ENCODE data around the gene COL16A1. TPM values are rescaled to one million over a fixed set of nuclear protein-coding genes. Genes with fewer than 3 reads are reported as not detected.
A peak's percentile ranks its signal among the peaks of the same experiment; 100 is the strongest.

Gene COL16A1
- total and polyA plus RNA-seq, 2 of the 13 experiments (the other 11 are each of a cell fraction or from before 2014, with no cell fraction given) = 4.3 to 12.2 TPM

DNA sequence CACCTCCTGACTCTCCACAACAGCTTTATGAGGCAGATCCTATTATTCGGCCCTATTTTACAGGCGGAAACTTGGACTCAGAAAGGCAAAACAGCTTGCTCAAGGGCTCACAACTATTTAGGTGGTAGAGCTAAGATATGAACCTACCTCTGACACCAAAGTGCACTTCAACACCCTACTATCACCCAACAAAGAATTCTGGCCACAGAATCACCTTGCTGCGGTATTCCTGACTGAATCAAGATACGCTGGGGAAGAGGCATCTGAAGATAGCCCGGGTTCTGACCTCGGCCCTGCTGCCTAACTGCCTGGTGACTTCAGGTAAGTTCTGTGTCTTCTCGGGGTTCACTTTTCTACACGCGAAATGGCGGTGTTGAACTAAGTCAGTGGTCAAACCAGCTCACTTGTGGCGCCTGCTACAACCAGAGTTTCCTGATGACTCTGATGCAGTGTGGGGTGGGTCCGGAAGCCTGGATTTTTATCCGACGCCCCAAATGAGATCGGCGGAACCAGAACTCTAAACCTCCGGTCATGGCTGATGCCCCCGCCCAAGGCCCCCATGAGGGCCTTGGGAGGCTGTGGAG lies 59.7 kb downstream of the COL16A1 start (continued):
- TF ChIP-seq, protein P1, sequence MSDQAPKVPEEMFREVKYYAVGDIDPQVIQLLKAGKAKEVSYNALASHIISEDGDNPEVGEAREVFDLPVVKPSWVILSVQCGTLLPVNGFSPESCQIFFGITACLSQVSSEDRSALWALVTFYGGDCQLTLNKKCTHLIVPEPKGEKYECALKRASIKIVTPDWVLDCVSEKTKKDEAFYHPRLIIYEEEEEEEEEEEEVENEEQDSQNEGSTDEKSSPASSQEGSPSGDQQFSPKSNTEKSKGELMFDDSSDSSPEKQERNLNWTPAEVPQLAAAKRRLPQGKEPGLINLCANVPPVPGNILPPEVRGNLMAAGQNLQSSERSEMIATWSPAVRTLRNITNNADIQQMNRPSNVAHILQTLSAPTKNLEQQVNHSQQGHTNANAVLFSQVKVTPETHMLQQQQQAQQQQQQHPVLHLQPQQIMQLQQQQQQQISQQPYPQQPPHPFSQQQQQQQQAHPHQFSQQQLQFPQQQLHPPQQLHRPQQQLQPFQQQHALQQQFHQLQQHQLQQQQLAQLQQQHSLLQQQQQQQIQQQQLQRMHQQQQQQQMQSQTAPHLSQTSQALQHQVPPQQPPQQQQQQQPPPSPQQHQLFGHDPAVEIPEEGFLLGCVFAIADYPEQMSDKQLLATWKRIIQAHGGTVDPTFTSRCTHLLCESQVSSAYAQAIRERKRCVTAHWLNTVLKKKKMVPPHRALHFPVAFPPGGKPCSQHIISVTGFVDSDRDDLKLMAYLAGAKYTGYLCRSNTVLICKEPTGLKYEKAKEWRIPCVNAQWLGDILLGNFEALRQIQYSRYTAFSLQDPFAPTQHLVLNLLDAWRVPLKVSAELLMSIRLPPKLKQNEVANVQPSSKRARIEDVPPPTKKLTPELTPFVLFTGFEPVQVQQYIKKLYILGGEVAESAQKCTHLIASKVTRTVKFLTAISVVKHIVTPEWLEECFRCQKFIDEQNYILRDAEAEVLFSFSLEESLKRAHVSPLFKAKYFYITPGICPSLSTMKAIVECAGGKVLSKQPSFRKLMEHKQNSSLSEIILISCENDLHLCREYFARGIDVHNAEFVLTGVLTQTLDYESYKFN (CRISPR knock-in tag; conservative IDR thresholded peaks at IDR 0.05) = no peak
- TF ChIP-seq EED (CRISPR knock-in tag; IDR thresholded peaks at IDR 0.05) = no peak
- TF ChIP-seq, protein P2, sequence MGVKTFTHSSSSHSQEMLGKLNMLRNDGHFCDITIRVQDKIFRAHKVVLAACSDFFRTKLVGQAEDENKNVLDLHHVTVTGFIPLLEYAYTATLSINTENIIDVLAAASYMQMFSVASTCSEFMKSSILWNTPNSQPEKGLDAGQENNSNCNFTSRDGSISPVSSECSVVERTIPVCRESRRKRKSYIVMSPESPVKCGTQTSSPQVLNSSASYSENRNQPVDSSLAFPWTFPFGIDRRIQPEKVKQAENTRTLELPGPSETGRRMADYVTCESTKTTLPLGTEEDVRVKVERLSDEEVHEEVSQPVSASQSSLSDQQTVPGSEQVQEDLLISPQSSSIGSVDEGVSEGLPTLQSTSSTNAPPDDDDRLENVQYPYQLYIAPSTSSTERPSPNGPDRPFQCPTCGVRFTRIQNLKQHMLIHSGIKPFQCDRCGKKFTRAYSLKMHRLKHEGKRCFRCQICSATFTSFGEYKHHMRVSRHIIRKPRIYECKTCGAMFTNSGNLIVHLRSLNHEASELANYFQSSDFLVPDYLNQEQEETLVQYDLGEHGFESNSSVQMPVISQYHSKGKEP (CRISPR knock-in tag; IDR thresholded peaks at IDR 0.05) = no peak
- TF ChIP-seq CREB1 (IDR thresholded peaks at IDR 0.05) = no peak
- TF ChIP-seq CREB1 (CRISPR knock-in tag; IDR thresholded peaks at IDR 0.05) = no peak
- TF ChIP-seq POLR2A (IDR thresholded peaks at IDR 0.05; ENCODE audit: insufficient read depth in 1 of 2, low read depth in 2 of 2, low read length in 2 of 2) = peak in 1 of 2 experiments; percentile 79; a peak in 1 of 4 replicates
- TF ChIP-seq, protein P3, sequence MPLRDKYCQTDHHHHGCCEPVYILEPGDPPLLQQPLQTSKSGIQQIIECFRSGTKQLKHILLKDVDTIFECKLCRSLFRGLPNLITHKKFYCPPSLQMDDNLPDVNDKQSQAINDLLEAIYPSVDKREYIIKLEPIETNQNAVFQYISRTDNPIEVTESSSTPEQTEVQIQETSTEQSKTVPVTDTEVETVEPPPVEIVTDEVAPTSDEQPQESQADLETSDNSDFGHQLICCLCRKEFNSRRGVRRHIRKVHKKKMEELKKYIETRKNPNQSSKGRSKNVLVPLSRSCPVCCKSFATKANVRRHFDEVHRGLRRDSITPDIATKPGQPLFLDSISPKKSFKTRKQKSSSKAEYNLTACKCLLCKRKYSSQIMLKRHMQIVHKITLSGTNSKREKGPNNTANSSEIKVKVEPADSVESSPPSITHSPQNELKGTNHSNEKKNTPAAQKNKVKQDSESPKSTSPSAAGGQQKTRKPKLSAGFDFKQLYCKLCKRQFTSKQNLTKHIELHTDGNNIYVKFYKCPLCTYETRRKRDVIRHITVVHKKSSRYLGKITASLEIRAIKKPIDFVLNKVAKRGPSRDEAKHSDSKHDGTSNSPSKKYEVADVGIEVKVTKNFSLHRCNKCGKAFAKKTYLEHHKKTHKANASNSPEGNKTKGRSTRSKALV (CRISPR knock-in tag; IDR thresholded peaks at IDR 0.05) = no peak
- TF ChIP-seq, protein P4, sequence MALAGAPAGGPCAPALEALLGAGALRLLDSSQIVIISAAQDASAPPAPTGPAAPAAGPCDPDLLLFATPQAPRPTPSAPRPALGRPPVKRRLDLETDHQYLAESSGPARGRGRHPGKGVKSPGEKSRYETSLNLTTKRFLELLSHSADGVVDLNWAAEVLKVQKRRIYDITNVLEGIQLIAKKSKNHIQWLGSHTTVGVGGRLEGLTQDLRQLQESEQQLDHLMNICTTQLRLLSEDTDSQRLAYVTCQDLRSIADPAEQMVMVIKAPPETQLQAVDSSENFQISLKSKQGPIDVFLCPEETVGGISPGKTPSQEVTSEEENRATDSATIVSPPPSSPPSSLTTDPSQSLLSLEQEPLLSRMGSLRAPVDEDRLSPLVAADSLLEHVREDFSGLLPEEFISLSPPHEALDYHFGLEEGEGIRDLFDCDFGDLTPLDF (CRISPR knock-in tag; IDR thresholded peaks at IDR 0.05) = peak; percentile 12; the same call in 1 of the 2 replicates
- TF ChIP-seq MEF2D (CRISPR knock-in tag; IDR thresholded peaks at IDR 0.05) = no peak
- no peak; the same call in 1 of the 2 replicates for TF ChIP-seq NCOA5 (CRISPR knock-in tag; IDR thresholded peaks at IDR 0.05)
- 0 out of 2 replicates have a peak, but pooled peaks have one; percentile 8 for TF ChIP-seq ZNF124 (CRISPR knock-in tag; IDR thresholded peaks at IDR 0.05)
- TF ChIP-seq HES4 (CRISPR knock-in tag; IDR thresholded peaks at IDR 0.05; ENCODE audit: borderline replicate concordance) = no peak
- TF ChIP-seq MAF1 (CRISPR knock-in tag; IDR thresholded peaks at IDR 0.05; ENCODE audit: borderline replicate concordance) = no peak
- no peak for TF ChIP-seq HNF4A (CRISPR knock-in tag; IDR thresholded peaks at IDR 0.05)
- no peak for TF ChIP-seq HOXD1 (CRISPR knock-in tag; IDR thresholded peaks at IDR 0.05)
- TF ChIP-seq ZNF773 (CRISPR knock-in tag; IDR thresholded peaks at IDR 0.05; ENCODE audit: borderline replicate concordance) = 0 out of 2 replicates have a peak, but pooled peaks have one; percentile 18
- TF ChIP-seq ZNF44 (CRISPR knock-in tag; IDR thresholded peaks at IDR 0.05) = no peak; the same call in 1 of the 2 replicates
- TF ChIP-seq ZNF34 (CRISPR knock-in tag; IDR thresholded peaks at IDR 0.05; ENCODE audit: borderline replicate concordance) = 0 out of 2 replicates have a peak, but pooled peaks have one; percentile 16
- TF ChIP-seq, protein P5, sequence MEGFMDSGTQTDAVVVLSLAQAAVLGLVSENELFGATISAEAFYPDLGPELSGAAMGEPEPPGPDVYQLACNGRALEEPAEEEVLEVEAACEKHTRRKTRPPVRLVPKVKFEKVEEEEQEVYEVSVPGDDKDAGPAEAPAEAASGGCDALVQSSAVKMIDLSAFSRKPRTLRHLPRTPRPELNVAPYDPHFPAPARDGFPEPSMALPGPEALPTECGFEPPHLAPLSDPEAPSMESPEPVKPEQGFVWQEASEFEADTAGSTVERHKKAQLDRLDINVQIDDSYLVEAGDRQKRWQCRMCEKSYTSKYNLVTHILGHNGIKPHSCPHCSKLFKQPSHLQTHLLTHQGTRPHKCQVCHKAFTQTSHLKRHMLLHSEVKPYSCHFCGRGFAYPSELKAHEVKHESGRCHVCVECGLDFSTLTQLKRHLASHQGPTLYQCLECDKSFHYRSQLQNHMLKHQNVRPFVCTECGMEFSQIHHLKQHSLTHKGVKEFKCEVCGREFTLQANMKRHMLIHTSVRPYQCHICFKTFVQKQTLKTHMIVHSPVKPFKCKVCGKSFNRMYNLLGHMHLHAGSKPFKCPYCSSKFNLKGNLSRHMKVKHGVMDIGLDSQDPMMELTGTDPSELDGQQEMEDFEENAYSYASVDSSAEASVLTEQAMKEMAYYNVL (CRISPR knock-in tag; IDR thresholded peaks at IDR 0.05; ENCODE audit: borderline replicate concordance) = no peak
